Astrocyte (in vitro differentiated cells and primary cell): ENCODE results near the gene UNCX.
A peak's percentile ranks its signal among the peaks of the same experiment; 100 is the strongest.

ENCODE experiments used
- EZH2 ChIP-seq: IDR thresholded peaks from 2 replicates; pipeline ENCODE4 v1.6.1; 2012; ENCODE audit warnings: mild to moderate bottlenecking, low read length, inconsistent platforms; ENCODE audit not compliant: insufficient read depth
- TF ChIP-seq, protein P1 (sequence below): IDR thresholded peaks from 2 replicates; pipeline ENCODE4 v1.5.1; 2011; ENCODE audit warnings: low read depth, mild to moderate bottlenecking, inconsistent platforms, low read length, moderate library complexity; ENCODE audit not compliant: insufficient read depth

DNA sequence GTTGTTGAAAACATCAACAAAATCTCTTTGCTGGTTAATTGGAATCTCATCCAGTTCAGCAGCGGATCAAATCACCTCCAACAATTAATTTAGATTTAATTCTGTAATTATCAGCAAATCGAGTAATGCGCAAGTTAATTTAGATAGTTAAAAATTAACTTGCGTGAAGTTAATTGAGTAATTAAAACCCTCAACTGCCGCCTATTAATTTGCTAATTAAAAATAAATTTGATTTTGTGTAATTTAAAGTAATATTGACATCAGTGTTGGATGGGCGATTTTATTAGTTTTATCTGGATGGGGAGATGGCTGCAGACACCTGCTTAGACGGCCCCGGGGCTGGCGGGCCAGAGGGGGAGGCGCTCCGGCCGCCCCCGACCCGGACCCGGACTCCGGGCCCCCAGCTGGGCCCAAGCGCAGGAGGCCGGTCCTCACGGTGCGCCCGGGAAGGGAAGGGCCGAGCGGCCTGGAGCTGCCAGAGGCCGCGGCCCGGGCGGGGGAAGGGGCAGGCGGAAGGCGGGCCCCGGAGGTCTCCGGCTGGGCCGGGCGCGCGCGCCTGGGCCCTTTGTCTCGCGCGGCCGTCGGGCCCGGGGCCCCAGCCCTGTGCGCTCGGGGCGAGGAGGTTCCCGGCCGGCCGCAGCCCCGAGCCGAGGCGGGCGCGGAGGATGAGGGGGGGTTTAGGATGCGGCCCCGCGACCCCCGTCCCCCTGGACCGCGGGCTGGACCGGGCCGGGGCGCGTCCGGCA, 3.3 kb upstream of the UNCX start:
- TF ChIP-seq, protein P1, sequence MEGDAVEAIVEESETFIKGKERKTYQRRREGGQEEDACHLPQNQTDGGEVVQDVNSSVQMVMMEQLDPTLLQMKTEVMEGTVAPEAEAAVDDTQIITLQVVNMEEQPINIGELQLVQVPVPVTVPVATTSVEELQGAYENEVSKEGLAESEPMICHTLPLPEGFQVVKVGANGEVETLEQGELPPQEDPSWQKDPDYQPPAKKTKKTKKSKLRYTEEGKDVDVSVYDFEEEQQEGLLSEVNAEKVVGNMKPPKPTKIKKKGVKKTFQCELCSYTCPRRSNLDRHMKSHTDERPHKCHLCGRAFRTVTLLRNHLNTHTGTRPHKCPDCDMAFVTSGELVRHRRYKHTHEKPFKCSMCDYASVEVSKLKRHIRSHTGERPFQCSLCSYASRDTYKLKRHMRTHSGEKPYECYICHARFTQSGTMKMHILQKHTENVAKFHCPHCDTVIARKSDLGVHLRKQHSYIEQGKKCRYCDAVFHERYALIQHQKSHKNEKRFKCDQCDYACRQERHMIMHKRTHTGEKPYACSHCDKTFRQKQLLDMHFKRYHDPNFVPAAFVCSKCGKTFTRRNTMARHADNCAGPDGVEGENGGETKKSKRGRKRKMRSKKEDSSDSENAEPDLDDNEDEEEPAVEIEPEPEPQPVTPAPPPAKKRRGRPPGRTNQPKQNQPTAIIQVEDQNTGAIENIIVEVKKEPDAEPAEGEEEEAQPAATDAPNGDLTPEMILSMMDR: no peak
- TF ChIP-seq EZH2: peak; percentile 90
